ENCODE measurements around the gene APPBP2.

DNA sequence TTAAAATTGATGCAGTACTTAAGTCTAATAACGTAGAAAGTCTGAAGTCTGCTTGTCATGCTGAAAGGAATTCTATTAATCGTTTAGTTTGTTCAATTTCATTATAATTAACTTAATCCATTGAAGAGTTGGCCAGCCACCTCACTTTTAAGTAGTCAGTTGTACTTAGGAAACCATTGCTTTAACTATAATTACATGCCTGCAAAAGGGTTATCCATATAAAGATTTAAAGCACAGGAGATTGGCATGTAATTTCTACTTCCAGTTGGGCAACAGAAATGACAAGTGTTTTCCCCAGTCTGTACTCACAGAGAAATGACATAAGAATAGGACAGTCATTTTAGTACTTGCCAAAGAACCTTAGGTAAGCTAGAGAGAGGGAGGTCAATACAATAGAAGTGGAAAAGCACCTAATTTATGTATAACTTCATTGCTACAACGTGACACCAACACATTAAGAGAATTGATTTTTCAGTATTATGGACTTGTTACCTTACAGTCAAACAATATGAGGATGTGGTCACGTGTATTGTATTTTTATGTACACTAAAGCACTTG lies 130.5 kb downstream of the APPBP2 start:
- TF ChIP-seq, protein P1, sequence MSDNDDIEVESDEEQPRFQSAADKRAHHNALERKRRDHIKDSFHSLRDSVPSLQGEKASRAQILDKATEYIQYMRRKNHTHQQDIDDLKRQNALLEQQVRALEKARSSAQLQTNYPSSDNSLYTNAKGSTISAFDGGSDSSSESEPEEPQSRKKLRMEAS (IDR thresholded peaks at IDR 0.05) = no peak
- TF ChIP-seq, protein P2, sequence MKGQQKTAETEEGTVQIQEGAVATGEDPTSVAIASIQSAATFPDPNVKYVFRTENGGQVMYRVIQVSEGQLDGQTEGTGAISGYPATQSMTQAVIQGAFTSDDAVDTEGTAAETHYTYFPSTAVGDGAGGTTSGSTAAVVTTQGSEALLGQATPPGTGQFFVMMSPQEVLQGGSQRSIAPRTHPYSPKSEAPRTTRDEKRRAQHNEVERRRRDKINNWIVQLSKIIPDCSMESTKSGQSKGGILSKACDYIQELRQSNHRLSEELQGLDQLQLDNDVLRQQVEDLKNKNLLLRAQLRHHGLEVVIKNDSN (IDR thresholded peaks at IDR 0.05) = no peak
- TF ChIP-seq CEBPB (IDR thresholded peaks at IDR 0.05) = no peak
- TF ChIP-seq, protein P3, sequence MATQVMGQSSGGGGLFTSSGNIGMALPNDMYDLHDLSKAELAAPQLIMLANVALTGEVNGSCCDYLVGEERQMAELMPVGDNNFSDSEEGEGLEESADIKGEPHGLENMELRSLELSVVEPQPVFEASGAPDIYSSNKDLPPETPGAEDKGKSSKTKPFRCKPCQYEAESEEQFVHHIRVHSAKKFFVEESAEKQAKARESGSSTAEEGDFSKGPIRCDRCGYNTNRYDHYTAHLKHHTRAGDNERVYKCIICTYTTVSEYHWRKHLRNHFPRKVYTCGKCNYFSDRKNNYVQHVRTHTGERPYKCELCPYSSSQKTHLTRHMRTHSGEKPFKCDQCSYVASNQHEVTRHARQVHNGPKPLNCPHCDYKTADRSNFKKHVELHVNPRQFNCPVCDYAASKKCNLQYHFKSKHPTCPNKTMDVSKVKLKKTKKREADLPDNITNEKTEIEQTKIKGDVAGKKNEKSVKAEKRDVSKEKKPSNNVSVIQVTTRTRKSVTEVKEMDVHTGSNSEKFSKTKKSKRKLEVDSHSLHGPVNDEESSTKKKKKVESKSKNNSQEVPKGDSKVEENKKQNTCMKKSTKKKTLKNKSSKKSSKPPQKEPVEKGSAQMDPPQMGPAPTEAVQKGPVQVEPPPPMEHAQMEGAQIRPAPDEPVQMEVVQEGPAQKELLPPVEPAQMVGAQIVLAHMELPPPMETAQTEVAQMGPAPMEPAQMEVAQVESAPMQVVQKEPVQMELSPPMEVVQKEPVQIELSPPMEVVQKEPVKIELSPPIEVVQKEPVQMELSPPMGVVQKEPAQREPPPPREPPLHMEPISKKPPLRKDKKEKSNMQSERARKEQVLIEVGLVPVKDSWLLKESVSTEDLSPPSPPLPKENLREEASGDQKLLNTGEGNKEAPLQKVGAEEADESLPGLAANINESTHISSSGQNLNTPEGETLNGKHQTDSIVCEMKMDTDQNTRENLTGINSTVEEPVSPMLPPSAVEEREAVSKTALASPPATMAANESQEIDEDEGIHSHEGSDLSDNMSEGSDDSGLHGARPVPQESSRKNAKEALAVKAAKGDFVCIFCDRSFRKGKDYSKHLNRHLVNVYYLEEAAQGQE (IDR thresholded peaks at IDR 0.05; ENCODE audit: low read depth) = no peak
- no peak for TF ChIP-seq TEAD4 (IDR thresholded peaks at IDR 0.05)
- no peak for TF ChIP-seq TCF12 (IDR thresholded peaks at IDR 0.05; ENCODE audit: low read depth)
- no peak for TF ChIP-seq EGR1 (IDR thresholded peaks at IDR 0.05)
- no peak for TF ChIP-seq ZBTB7A (IDR thresholded peaks at IDR 0.05; ENCODE audit: low read depth)
